HG03159 (cell line): ENCODE measurements around the gene CTNNA3.
A peak's percentile ranks its signal among the peaks of the same experiment; 100 is the strongest.

Experiments
- ATAC-seq: cut with Tn5 transposase; IDR thresholded peaks from one replicate; pipeline ENCODE4 v1.9.1; 2021; ENCODE audit warnings: mild to moderate bottlenecking, moderate library complexity; ENCODE audit not compliant: unreplicated experiment

CTNNA3 gene

DNA sequence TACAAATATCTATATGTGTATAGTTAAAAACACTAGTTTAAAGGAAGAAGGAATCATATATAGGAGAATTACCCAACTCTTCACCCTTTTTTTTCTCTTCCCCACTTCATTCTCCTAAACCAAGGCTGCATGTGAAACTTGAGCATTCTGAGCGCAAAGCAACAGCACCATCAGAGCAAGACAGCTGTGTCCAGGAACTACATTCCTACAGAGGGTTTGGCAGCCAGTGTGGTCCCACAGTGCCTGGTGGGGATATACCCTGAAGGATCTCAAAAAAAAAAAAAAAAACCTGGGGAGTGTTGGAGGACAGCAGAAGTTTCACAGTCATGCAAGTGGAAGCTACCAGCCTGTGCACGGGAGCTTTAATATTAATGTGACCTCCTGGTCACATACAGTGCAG, 310.4 kb downstream of the CTNNA3 start:
- no peak for ATAC-seq

- ATAC-seq: no peak
Observed at GRCh38 chr10:67385089-67385488, 310.9 kb downstream of the CTNNA3 start.

DNA sequence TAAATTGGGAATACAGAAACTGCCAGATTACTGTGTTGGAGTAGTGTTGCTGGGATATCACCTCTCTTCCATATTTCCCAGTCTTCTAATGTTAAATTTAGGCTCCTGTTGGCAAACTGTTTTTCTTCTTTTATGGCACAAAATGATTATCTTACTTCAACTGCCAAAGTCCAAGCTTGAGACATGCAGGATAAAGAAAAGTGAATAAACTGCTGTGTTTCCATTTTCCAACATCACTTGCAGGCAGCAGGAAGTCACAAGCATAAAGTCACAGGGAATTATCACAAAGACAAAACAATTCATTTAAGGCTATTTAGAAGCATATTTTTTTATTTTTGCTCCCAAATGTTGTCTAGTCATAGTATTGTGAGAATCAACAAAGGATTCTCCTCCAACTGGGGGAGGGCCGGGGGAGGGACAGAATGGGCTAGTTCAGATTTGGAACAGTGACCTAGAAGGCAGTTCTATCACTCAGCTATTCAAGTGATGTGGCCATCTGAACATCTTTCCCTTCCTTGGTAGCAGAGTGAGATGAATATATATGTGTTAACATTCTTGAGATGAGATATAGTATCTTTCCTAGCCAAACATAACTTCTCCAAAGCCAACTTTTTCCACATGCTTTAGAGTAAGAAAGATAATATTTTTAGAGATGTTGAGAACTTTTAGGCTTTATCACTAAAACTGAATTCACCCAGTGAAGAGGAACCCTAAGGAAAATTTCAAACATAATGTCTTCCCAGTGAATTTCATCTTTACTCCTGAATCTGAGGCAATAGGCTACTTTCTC, 364.7 kb downstream of the CTNNA3 start:
- no peak for ATAC-seq

DNA sequence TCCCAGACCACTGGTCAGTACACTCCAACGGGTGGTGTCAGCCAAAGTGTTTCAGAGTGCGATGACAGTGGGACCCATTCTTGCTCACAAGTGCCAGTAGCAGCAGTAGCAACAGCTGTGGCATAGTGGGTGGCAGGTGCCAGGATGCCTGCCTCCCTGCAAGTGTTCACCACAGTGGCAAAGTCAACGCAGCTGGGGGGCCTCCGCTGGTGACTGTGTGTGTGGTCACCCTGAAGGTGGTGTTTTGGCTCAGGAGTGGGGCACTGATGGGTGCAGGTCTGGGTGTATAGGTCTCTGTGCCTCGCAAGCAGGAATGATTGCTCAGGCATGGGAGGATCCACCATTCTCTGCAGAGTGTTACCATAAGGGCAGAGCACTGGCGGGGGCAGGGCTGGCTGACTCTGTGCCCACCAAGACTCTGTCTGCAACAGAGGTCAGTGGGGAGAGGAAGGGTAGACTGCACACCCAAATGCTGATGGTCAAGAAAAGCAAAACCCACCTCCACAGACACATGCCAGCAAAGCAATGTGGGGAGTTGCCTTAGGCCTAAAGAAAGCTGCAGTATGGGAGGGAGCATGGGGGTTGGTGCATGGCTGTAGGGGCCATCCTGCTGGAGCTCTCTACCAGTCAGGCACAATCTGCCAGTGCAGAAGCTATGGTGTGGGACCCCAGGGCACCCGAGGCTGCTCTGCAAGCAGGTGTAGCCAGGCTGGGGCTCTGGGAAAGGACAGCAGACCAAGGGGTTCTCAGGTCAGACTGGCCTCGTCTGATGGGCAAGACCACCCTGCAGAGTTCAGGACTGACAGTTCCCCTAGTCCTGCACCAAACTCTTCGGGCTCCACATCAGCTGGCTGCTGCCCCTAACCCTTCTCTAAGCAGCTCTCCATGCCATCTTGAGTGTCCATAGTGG, 368.1 kb downstream of the CTNNA3 start:
- ATAC-seq: no peak

- no peak for ATAC-seq
Observed at GRCh38 chr10:67319976-67320375, 376.0 kb downstream of the CTNNA3 start.

GRCh38 chr10:67308912-67309311, 387.1 kb downstream of the CTNNA3 start:
- ATAC-seq: no peak

DNA sequence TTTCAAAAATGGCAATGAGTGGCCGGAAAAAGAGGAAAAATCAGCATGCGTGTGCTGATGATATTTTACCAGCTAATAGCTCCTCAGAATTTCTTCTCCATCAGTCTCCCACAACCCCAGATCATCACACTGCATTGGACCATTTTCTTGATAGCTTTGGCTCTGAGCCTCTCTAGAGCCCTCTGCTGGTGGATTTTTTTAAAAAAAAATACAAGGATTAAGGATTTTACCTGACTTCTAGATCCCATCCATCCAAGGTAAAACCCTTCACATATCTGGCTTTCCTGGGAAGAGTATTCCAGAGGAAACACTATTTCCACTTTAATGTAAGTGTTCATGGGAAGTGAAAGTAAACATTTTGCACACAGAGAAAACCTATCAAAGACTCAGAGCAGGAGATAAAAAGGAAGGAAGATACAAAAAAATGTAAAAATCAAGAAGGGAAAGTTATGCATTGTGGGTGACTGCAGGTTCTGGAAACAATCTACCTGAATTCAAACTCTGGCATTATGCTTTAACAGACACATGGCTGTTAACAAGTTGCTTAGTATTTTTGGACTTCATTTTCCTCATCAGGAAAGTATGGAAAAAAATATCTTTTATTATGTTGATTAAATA, 389.3 kb downstream of the CTNNA3 start:
- no peak for ATAC-seq

DNA sequence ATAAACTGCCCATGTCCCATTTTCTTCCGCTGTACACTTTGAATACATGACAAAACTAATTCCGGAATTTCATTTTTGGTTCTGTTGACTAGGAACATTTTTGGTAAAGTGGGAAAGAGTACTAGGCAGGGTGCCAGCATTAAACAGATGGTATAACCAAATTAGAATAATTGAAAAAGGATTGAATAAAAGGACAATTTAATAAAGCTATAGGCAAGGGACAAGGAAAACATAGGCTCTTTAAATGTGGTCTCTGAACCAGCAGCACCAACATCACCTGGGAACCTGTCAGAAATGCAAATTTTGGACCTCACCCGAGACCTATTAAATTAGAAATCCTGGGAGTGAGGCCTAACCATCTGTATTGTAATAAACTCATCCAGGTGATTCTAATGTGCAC, 393.3 kb downstream of the CTNNA3 start:
- ATAC-seq: no peak

DNA sequence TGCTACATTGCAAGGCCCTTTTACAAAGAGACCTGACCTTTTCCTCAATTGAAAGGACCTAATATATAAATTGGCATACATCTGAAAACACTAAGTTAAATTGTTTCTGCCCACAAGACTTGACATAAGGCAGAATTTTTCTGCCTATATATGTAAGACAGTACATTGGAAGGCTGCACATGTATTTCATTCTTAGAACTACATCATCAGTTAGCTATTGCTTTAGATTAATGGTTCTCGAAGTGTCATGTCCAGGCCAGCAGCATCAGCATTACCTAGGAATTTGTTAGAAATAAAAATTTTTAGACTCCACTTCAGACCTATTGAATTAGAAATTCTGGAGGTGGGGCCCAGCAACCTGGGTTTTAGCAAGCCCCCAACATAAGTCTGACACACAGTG, 396.2 kb downstream of the CTNNA3 start:
- ATAC-seq: no peak

DNA sequence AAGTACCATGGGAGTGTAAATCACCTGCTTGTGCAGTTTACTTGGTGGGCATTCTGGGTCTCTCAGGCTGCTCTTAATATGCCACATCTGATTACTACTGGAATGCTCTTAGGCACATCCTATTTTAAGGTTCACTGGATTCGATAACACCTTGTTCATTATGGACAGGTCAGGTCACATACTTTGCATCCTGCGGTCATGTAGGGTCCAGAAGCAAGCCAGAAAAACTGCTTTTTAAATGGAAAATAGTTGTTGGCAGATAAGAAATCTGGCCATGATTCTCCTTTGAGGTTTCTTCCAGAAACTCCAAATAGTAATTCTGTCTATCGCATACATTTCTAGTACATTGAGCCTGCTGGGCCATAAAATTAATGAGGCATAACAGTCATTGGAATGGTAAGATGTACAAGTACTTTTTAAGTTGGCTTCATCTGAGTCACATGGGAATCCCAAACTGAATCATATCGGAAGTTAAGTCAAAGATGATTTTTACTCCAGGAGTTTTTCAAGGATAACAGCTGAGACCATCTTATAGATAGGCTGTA, 398.3 kb downstream of the CTNNA3 start:
- ATAC-seq: no peak

DNA sequence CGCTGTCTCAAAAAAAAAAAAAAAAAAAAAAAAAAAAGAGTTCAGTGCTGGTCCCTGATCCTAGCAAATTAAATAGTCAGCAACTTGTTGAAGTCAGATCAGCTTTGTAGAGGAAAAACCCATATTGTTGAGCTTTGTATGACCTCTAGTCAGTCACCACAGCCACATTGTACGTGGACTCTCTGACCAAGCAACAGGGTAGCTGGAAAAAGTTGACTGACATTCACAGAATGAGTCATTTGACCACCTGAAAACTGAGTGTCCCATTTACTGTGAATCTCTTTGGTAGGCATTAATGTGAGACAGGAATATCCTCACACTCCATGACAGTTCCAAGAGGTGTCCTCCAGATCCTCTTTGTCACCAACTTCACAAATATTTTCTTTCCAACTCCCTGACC, 399.1 kb downstream of the CTNNA3 start:
- ATAC-seq: no peak

GRCh38 chr10:67288688-67289410, 407.1 kb downstream of the CTNNA3 start:
- ATAC-seq: no peak

DNA sequence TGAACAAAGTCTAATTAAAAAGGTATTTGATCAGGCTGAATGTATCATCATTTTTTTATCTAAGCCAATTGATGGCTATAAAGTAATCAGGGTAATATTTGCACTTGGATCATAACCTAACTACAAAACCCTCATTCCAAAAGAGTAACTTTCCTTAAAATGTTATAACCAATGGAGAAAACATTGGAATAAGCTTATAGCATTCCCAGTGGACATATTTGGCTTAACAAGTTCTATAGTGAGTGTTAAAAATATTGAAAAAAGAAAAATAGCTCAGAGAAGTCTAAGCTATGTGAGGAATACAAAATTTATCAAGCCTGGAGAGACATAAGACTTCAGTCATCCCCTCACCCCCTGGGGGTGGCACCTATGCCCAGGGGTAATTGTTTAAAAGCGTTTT, 411.4 kb downstream of the CTNNA3 start:
- no peak for ATAC-seq

GRCh38 chr10:67282871-67283270, 413.1 kb downstream of the CTNNA3 start:
- no peak for ATAC-seq

DNA sequence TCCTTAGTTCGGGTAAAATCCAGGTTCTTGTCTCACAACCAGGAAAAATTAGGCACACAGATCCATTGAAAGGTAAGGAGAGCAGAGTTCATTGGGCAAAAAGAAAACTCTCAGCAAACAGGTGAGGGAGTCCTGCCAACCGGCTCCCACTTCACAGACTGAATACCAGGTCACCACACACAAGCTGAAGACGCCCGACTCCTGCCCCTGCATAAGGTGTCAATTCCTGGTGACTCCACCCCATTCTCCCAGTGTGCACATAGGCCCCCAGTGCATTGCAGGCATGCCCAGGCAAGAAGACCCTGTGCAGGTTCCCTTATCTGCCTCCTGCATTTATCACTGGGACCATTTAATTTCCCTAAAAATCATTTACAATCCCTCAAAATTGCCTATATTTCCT, 415.6 kb downstream of the CTNNA3 start:
- no peak for ATAC-seq

GRCh38 chr10:67277402-67277801, 418.6 kb downstream of the CTNNA3 start:
- ATAC-seq: no peak

DNA sequence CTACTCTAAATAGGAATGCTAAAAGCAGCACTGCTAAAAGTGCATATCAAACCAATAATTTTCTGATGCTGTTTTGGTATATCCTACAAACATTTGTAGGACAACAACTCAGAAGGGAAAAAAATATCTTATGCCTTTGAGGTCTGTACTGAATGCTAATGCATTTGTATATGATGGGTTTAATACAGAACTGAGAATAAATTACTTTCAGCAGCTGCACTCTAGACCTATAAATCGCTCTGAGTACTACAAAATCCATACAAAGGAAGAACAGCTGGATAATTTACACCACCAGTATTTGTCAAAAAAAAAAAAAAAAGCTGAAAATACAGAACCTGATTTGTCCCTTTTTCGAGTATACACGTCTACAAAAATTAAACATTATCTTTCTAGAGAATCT, 426.2 kb downstream of the CTNNA3 start:
- no peak for ATAC-seq

DNA sequence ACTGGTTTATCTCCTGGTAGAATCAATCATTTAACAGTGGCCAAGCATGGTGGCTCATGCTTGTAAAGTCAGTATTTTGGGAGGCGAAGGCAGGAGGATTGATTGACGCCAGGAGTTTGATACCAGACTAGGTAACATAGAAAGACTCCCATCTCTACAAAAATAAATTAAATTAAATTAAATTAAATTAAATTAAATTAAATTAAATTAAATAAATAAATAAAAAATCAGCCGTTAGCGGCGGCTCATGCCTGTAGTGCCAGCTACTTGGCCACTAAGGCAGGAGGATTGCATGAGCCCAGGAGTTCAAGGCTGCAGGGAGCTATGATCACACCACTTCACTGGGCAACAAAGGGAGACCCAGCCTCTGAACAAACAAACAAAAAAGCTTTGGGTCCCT, 427.8 kb downstream of the CTNNA3 start:
- no peak for ATAC-seq

GRCh38 chr10:67262675-67263074, 433.3 kb downstream of the CTNNA3 start:
- ATAC-seq: peak; percentile 50

GRCh38 chr10:67261300-67261797, 434.6 kb downstream of the CTNNA3 start:
- no peak for ATAC-seq
